Activated CD4-positive, alpha-beta T cell treated with anti-CD3 and anti-CD28 coated beads for 36 hours (primary cell): ENCODE results near the gene ATL3. TPM values are rescaled to one million over a fixed set of nuclear protein-coding genes. Genes with fewer than 3 reads are reported as not detected.
A peak's percentile ranks its signal among the peaks of the same experiment; 100 is the strongest.

Source experiments
- ATAC-seq: fragments of 200-7000 bp; cut with Tn5 transposase; one replicate; pipeline ENCODE4 v1.10.0; 2021; ENCODE audit warnings: mild to moderate bottlenecking, moderate library complexity
- CTCF ChIA-PET: fragments of 350-600 bp; sonication (Branson Sonifier 250); formaldehyde crosslinking; loops from one replicate; lab custom pipeline; 2021; ENCODE audit warnings: antibody characterized with exemption; lab: Charles Lee
- POLR2A ChIA-PET: fragments of 350-600 bp; sonication (Branson Sonifier 250); formaldehyde crosslinking; loops from one replicate; lab custom pipeline; 2021; ENCODE audit warnings: antibody characterized with exemption, inconsistent platforms; lab: Charles Lee
- DNase-seq: peaks from one replicate; pipeline ENCODE4 v3.0.0-alpha.2; 2020
- H3K27ac Mint-ChIP-seq: one replicate; pipeline ENCODE4 v1.8.0; 2021; ENCODE audit warnings: mixed read lengths
- H3K27me3 Mint-ChIP-seq: one replicate; pipeline ENCODE4 v1.8.0; 2021; ENCODE audit warnings: mixed read lengths
- H3K36me3 Mint-ChIP-seq: one replicate; pipeline ENCODE4 v1.8.0; 2021; ENCODE audit warnings: low read depth, mixed read lengths
- H3K4me1 Mint-ChIP-seq: one replicate; pipeline ENCODE4 v1.8.0; 2021; ENCODE audit warnings: mixed read lengths
- H3K4me3 Mint-ChIP-seq: one replicate; pipeline ENCODE4 v1.8.0; 2021; ENCODE audit warnings: mild to moderate bottlenecking, moderate library complexity, mixed read lengths
- H3K9me3 Mint-ChIP-seq: one replicate; pipeline ENCODE4 v1.8.0; 2021; ENCODE audit warnings: low read depth, mixed read lengths
- intact Hi-C, 2 experiments: fragments of 100-400 bp; cut with DNase I in 1 of 2; cut with micrococcal nuclease in 1 of 2; formaldehyde crosslinking; loops; one replicate each; pipeline versions ENCODE4 v1.14.2 to v1.15.1; 2022 to 2024; cut with DNase I, micrococcal nuclease
- total RNA-seq, 2 experiments: library from RNA; stranded (reverse); gene quantifications; one replicate each; pipeline ENCODE4 v1.2.3, GENCODE V29; 2021

ATL3 gene
- total RNA-seq, 2 experiments from 2014 or later, result 18.9 to 25.7 TPM

DNA sequence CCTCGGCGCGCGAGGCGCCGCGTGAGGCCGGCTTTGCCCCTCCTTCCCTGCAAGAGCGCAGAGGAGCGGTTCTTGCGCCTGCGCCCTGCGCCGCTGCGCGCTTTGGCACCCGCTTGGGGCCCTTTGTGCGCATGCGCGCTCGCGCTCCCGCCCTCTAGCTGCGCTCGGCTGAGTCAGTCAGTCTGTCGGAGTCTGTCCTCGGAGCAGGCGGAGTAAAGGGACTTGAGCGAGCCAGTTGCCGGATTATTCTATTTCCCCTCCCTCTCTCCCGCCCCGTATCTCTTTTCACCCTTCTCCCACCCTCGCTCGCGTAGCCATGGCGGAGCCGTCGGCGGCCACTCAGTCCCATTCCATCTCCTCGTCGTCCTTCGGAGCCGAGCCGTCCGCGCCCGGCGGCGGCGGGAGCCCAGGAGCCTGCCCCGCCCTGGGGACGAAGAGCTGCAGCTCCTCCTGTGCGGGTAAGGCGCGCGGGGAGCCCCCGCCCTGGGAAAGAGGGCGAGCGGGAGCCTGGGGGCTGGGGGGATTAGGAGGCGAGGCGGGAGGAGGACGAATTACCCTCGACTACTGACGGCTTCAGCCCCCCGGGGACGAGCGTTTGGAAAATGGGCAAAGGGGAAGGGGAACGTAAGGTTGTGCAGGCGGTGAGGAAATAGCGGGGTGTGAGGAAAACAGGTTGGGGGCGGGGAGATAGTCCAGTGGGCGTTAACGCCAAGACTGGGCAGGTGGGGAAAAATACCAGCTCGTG is 10.3 kb upstream of the ATL3 start, which contains the start of gene RTN3:
TSS of gene RTN3 (plus strand) at position 180 of the 745 bp plus-strand sequence. CDS start at position 317, 137 bp downstream.
- DNase-seq, result peak; percentile 99
- Mint-ChIP-seq H3K36me3 (no peaks in the 10 kb centered on the region), H3K27ac (peak within 1 kb of the TSS; percentile 89), H3K4me3 (peak within 1 kb of the TSS; percentile 90), H3K9me3 (no peaks in the 10 kb centered on the region), H3K27me3 (no peaks in the 10 kb centered on the region), H3K4me1 (peaks cover 20% of the 10 kb centered on the region)
- intact Hi-C loops, result loop anchor here (1.0 to 2.0 kb wide), 6 partner anchors 10 to 503 kb away; partner anchors contain the start of genes ATL3 (in 2 of the 2), NAA40 (in 1 of the 2) and SPINDOC (in 1 of the 2)
- peak; percentile 94 for ATAC-seq
- ChIA-PET POLR2A (interaction anchor here (0.6 to 1.5 kb wide), 7 partner anchors 10 to 1739 kb away, joined by 3 to 5 read pairs (median 4); partner anchors contain the start of genes ATL3 and FKBP2), CTCF (interaction anchor here (0.6 to 3.0 kb wide), 11 partner anchors 10 to 682 kb away, joined by 3 to 31 read pairs (median 4); partner anchors contain the start of genes ATL3 and PLAAT4)

DNA sequence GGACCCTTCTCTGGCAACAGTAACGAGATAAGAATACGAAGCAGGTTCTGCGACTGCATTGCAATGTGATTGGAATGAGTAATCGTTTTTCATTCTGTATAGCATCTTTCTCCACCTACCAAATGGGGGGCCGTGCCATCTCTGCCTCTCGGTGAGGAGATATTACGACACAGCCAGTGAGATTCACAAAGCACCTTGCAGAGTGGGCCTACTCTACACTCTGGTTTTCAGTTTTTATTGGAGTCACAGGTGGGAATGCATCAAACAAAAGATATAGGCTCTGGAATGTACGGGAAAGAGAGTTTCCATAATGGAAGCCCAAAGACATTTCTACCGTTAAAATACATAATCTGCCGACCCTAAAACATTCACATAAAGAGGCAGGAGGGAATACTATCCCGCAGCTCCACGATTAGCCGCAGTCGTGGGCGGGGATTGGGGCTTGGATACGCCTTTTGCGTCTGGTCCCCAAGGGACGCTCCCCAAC is 9.7 kb upstream of the ATL3 start:
- ATAC-seq, result peak; percentile 7
- CTCF ChIA-PET, result interaction anchor here (0.6 to 3.0 kb wide), 8 partner anchors 9 to 683 kb away, joined by 3 to 31 read pairs (median 4); partner anchors contain the start of genes ATL3 and PLAAT4
- Mint-ChIP-seq H3K27ac (peak overlapping the region; percentile 82), H3K9me3 (no peaks in the 10 kb centered on the region), H3K27me3 (no peaks in the 10 kb centered on the region), H3K4me1 (peaks cover 19% of the 10 kb centered on the region), H3K36me3 (no peaks in the 10 kb centered on the region), H3K4me3 (peak overlapping the region; percentile 90)
- POLR2A ChIA-PET, result interaction anchor here (0.6 to 1.5 kb wide), 4 partner anchors 9 to 1739 kb away, joined by 3 to 5 read pairs (median 4); no protein-coding TSS in a partner anchor
- peak; percentile 53 for DNase-seq
- intact Hi-C loops, result loop anchor here (1.0 to 2.0 kb wide), 6 partner anchors 10 to 504 kb away; partner anchors contain the start of genes ATL3 (in 2 of the 2), NAA40 (in 1 of the 2) and SPINDOC (in 1 of the 2)

DNA sequence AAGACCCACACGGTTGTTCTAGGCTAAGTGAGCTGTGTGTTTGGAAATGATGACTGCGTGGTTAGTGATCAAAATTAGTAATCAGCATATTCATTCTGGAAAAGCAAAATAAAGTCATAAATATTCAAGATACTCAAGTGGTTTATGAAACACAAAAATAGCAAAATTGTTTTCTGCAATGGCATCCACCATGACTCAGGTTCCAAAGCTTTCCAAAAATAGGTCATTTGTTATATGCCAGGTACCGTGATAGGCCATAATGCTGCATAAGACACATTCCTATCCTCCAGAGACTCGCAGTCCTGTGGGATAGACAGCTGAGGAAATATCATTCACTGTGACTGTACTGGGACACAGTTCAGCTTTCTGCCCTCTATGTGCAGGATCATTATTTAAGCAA is 2.4 kb upstream of the ATL3 start:
- H3K27me3 Mint-ChIP-seq, result no peaks in the 10 kb centered on the region
- peaks cover 32% of the 10 kb centered on the region for H3K4me1 Mint-ChIP-seq
- H3K9me3 Mint-ChIP-seq, result no peaks in the 10 kb centered on the region
- peaks cover 11% of the 10 kb centered on the region for H3K36me3 Mint-ChIP-seq
- DNase-seq (no peak), ATAC-seq (no peak)
- CTCF ChIA-PET, result interaction anchor here (1.0 to 5.1 kb wide), 4 partner anchors 8 to 27 kb away, joined by 3 to 31 read pairs (median 4); partner anchors contain the start of gene RTN3
- POLR2A ChIA-PET, result interaction anchor here (0.7 kb wide), 1 partner anchor 9 kb away, joined by 3 read pairs; no protein-coding TSS in a partner anchor
- no peak overlapping the region for H3K27ac Mint-ChIP-seq
- H3K4me3 Mint-ChIP-seq, result no peak overlapping the region
- intact Hi-C loops, result no loop called here

DNA sequence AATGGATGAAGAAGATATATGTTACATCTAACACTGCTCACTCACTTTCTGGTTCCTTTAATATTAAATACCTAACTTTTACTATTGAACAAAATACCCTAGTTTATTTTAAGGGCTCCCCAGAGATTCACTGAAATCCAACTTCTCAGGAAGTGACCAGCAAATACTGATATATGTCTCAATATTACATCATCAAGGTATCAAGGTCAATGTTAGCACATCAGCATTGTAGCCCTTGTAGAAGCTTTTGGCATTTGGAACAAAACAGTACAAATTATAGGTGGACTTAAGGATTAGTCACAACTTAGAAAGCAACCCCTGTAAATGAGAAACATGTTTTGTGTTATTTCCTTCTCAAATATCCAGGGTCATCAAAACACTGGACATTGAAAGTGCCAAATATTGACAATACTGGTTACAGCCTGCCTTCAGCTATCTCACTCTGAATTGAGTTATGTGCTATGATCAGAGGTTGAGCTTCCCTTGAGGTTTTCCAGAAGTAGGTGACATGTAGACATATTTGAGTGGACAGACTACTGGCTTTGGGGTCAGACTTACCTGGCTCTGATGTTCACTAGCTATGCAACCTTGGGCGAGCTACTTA is 1.9 kb upstream of the ATL3 start:
- CTCF ChIA-PET, result interaction anchor here (1.0 to 5.1 kb wide), 4 partner anchors 9 to 27 kb away, joined by 3 to 31 read pairs (median 4); partner anchors contain the start of gene RTN3
- Mint-ChIP-seq H3K4me3 (no peak overlapping the region), H3K27ac (no peak overlapping the region), H3K27me3 (no peaks in the 10 kb centered on the region), H3K4me1 (peaks cover 37% of the 10 kb centered on the region), H3K36me3 (peaks cover 13% of the 10 kb centered on the region), H3K9me3 (no peaks in the 10 kb centered on the region)
- ATAC-seq, result no peak
- intact Hi-C loops, result no loop called here
- POLR2A ChIA-PET, result interaction anchor here (0.7 kb wide), 1 partner anchor 10 kb away, joined by 3 read pairs; no protein-coding TSS in a partner anchor
- DNase-seq, result no peak

DNA sequence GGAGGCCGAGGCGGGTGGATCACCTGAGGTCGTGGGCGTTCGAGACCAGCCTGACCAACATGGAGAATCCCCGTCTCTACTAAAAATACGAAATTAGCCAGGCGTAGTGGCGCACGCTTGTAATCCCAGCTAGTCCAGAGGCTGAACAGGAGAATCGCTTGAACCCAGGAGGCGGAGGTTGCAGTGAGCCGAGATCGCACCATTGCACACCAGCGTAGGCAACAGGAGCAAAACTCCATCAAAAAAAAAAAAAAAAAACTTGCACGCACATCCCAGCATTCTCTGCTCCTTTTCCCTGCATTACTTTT is 934 bp upstream of the ATL3 start:
- H3K9me3 Mint-ChIP-seq, result no peaks in the 10 kb centered on the region
- no peak overlapping the region for H3K27ac Mint-ChIP-seq
- H3K4me3 Mint-ChIP-seq, result no peak overlapping the region
- intact Hi-C loops, result no loop called here
- CTCF ChIA-PET, result interaction anchor here (5.1 kb wide), 1 partner anchor 10 kb away, joined by 31 read pairs; the partner anchor contains the start of gene RTN3
- H3K36me3 Mint-ChIP-seq, result peaks cover 13% of the 10 kb centered on the region
- POLR2A ChIA-PET, result interaction anchor here (1.0 kb wide), 1 partner anchor 9 kb away, joined by 3 read pairs; the partner anchor contains the start of gene RTN3
- H3K27me3 Mint-ChIP-seq, result no peaks in the 10 kb centered on the region
- H3K4me1 Mint-ChIP-seq, result peaks cover 45% of the 10 kb centered on the region
- no peak for ATAC-seq
- no peak for DNase-seq

DNA sequence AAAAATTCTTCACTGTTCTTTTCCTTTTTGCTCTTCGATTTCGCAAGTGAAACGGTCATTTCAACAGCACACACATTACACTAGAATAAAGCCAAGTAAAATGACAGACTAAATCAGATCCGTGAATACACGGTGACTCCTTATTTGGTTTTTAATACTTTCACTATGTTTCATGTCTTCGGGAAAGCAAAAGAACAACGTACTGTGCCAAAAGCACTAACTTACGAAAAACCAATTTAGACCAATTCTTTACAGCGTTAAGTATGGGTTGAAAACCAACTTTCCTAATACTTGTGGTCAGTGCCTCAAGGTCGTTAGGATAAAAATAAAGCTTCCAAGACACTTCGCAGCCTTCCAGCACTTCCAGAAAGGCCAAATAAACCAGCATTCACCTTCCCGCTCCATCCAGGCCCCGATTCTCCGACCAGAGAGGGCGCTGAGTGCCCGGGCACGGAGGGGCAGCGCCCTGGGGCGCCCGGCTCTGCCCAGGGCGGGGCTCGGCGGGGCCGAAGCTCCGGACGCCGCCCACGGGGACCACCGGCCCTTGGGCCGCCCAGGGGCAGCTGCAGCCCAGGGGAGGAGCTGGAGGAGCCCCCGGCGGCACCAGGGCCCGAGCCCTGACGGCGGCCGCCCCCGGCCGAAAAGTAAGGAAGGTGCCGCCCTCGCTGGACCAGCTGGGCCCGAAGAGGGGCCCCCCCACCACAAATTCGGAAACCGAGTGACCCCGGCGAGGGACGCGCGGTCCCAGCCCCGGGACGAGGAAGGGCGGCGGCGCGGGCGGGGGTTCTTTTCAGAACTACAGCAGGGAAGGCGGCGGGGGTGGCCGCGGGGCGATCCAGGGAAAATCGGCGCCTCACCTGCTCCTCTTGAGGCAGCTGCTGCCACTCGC is 499 bp downstream of the ATL3 start:
- Mint-ChIP-seq H3K4me3 (peak overlapping the region; percentile 85), H3K4me1 (peaks cover 49% of the 10 kb centered on the region), H3K36me3 (peaks cover 13% of the 10 kb centered on the region), H3K9me3 (no peaks in the 10 kb centered on the region), H3K27ac (peak overlapping the region; percentile 90), H3K27me3 (no peaks in the 10 kb centered on the region)
- intact Hi-C loops, result loop anchor here (1.0 to 2.0 kb wide), 4 partner anchors 11 to 790 kb away; partner anchors contain the start of genes RTN3 (in 2 of the 2) and SLC3A2 (in 1 of the 2)
- peak; percentile 54 for DNase-seq
- CTCF ChIA-PET, result interaction anchor here (0.6 to 5.1 kb wide), 6 partner anchors 11 to 96 kb away, joined by 3 to 31 read pairs (median 4); partner anchors contain the start of gene RTN3
- ATAC-seq, result peak; percentile 1
- POLR2A ChIA-PET, result interaction anchor here (0.7 to 0.8 kb wide), 2 partner anchors 12 to 153 kb away, joined by 3 read pairs; no protein-coding TSS in a partner anchor

DNA sequence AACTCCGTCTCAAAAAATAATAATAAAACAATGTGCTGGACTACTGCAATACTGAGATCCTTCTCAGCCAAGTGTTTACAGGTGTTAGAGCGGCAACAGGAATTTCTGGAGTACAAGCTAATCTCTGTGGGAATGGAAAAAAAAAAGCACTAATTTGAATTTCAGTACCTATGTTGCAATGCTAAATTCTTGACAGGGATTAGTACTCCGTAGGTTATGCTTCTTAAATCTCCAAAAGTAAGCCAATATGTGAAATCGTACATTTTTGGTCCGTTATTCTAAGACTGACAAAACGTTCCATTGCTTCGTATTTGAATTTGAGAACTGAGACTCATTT is 1.1 kb downstream of the ATL3 start:
- intact Hi-C loops, result loop anchor here (2.0 kb wide), 2 partner anchors 69 to 789 kb away; partner anchors contain the start of gene SLC3A2 (in 1 of the 2)
- DNase-seq (no peak), ATAC-seq (no peak)
- Mint-ChIP-seq H3K4me3 (peak overlapping the region; percentile 85), H3K36me3 (peaks cover 13% of the 10 kb centered on the region), H3K9me3 (no peaks in the 10 kb centered on the region), H3K4me1 (peaks cover 50% of the 10 kb centered on the region), H3K27ac (peak overlapping the region; percentile 90), H3K27me3 (no peaks in the 10 kb centered on the region)
- ChIA-PET POLR2A (interaction anchor here (1.3 kb wide), 1 partner anchor 11 kb away, joined by 5 read pairs; the partner anchor contains the start of gene RTN3), CTCF (interaction anchor here (1.1 to 5.1 kb wide), 4 partner anchors 12 to 95 kb away, joined by 3 to 31 read pairs (median 4); partner anchors contain the start of gene RTN3)

DNA sequence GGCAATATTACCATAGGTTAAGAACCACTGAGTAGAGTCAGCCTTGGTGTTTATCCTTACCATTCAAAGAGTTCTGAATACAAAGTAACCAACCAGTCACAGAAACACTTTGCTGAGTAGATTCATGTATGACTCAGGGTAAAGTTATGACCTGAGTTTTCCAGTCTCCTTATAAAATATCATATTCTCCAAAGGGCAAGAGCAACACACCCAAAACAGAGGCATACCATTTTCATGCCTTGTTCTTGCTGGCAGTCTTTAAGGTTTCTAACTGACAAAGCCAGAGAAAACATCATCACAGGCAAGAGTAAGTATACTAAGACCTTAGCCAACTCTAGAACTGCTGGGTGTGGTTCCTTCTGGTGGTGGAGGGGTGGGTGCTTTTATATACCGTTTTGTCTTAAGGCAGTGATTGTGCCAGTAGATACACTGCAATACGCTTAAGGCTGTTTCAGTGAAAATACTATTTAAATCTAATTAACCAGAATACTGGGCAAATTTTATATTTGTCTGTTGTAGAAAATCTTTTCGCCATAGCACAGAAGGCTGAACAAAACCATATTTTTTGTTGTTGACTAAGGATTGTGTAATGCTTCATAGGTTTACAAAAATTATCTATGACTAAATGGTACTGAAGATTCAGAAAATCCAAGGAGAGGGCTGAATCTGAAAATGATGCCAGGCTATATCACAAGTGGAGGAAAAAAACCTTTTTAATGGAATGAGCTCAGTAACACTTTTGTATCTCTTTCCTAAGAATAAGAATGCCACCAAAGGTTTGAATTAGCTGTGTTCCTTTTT is 3.0 kb downstream of the ATL3 start:
- peak; percentile 19 for DNase-seq
- ChIA-PET CTCF (interaction anchor here (1.1 kb wide), 1 partner anchor 29 kb away, joined by 4 read pairs; no protein-coding TSS in a partner anchor), POLR2A (interaction anchor here (0.7 kb wide), 2 partner anchors 13 to 224 kb away, joined by 3 to 5 read pairs; partner anchors contain the start of gene RTN3)
- Mint-ChIP-seq H3K9me3 (no peaks in the 10 kb centered on the region), H3K4me3 (no peak overlapping the region), H3K27me3 (no peaks in the 10 kb centered on the region), H3K4me1 (peaks cover 55% of the 10 kb centered on the region), H3K27ac (peak overlapping the region; percentile 60), H3K36me3 (peaks cover 13% of the 10 kb centered on the region)
- intact Hi-C loops, result loop anchor here (1.0 kb wide), 3 partner anchors 101 to 223 kb away; partner anchors contain the start of gene PLAAT4 (in 1 of the 2)
- ATAC-seq, result peak; percentile 68

DNA sequence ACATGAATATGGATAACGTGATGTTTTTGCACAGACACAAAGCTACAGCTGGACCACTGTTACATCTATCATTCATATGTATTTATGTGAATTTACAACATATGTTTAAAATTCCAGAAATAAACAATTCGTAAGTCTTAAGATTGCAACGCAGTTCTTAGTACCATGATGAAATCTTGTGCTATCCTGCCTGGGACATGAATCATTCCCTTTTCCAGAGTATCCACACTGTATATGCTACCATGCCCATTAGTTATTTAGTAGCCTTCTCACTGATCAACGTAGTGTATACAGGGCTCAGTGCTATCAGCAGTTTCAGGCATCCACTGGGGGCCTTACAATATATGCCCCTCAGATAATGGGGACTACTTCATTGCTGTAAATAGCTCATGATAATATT is 4.3 kb downstream of the ATL3 start:
- no peak overlapping the region for H3K4me3 Mint-ChIP-seq
- H3K9me3 Mint-ChIP-seq, result no peaks in the 10 kb centered on the region
- intact Hi-C loops, result no loop called here
- CTCF ChIA-PET, result no interaction called here
- peaks cover 11% of the 10 kb centered on the region for H3K36me3 Mint-ChIP-seq
- ATAC-seq, result no peak
- POLR2A ChIA-PET, result no interaction called here
- peaks cover 52% of the 10 kb centered on the region for H3K4me1 Mint-ChIP-seq
- H3K27ac Mint-ChIP-seq, result no peak overlapping the region
- no peaks in the 10 kb centered on the region for H3K27me3 Mint-ChIP-seq
- no peak for DNase-seq
